GM21717 (cell line): ENCODE results near the gene COL28A1.
"Not testable (repeated sequence)": the region's sequence is repeated elsewhere in the genome, so short reads cannot be mapped to it uniquely, and the experiment has no call there.

Source experiments
- ATAC-seq: cut with Tn5 transposase; IDR thresholded peaks from one replicate; pipeline ENCODE4 v1.9.1; 2021; ENCODE audit warnings: mild to moderate bottlenecking, moderate library complexity; ENCODE audit not compliant: unreplicated experiment

Gene COL28A1

DNA sequence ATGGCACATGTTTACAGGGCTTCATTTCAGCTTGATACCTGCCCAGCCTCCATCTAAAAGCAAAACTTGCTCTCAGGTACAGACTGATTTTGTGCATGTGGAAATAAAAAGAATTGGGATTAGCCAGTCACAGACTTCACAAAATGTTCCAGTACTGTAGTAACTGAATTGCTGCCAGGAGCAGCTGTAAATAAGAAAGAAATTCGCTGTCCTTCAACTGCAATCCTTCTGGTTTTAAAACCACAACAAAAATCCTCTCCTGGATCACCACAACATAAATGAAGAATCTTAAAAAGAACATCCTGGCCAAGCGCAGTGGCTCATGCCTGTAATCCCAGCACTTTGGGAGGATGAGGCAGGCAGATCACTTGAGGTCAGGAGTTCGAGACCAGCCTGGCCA lies 27.1 kb upstream of the COL28A1 start:
- no peak for ATAC-seq

DNA sequence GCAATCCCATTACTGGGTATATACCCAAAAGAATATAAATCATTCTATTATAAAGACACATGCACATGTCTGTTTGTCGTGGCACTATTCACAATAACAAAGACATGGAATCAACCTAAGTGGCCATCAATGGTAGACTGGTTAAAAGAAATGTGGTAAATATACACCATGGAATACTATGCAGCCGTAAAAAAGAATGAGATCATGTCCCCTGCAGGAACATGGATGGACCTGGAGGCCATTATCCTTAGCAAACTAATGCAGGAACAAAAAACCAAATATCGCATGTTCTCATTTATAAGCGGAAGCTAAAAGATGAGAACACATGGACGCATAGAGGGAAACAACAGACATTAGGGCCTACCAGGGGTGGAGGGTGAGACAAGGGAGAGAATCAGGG lies 25.9 kb upstream of the COL28A1 start:
- ATAC-seq: not testable (repeated sequence)

DNA sequence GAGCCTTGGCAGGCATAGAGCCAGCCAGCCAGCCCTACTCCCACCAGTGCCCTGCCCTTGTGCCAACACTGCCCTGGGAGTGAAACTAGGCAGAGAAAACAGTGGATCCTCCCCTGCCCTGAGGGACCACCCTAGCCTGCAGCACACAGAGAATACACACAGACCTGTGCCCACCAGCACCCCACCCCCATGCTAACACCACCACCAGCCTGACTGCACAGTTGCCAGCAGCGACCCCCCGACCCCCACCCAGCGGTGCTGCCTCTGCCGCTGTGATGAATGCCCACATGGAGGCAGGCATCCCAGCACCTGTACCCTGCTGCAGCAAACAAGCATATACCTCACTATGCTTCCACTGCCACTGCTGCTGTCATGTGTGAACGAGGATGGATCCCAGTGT lies 21.6 kb upstream of the COL28A1 start:
- no peak for ATAC-seq

DNA sequence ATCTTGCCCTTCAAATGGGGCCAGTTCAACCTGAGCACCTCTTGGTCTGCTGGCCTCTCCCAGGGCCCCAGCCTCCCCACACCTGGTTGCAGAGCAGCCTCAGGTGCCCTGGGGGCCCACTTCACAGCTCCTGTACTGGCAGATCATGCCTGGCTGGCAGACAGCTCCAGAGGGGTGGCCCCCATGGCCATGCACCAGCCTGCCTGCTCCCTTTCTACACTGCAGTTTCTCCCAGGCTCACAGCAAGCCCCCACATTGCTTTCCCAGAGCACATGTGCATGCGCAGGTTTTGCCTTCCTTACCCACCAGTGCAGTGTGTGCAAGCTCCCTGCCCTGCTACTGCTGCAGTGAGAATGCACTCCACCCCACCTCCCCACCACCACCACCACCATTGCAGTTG lies 21.2 kb upstream of the COL28A1 start:
- ATAC-seq: no peak

DNA sequence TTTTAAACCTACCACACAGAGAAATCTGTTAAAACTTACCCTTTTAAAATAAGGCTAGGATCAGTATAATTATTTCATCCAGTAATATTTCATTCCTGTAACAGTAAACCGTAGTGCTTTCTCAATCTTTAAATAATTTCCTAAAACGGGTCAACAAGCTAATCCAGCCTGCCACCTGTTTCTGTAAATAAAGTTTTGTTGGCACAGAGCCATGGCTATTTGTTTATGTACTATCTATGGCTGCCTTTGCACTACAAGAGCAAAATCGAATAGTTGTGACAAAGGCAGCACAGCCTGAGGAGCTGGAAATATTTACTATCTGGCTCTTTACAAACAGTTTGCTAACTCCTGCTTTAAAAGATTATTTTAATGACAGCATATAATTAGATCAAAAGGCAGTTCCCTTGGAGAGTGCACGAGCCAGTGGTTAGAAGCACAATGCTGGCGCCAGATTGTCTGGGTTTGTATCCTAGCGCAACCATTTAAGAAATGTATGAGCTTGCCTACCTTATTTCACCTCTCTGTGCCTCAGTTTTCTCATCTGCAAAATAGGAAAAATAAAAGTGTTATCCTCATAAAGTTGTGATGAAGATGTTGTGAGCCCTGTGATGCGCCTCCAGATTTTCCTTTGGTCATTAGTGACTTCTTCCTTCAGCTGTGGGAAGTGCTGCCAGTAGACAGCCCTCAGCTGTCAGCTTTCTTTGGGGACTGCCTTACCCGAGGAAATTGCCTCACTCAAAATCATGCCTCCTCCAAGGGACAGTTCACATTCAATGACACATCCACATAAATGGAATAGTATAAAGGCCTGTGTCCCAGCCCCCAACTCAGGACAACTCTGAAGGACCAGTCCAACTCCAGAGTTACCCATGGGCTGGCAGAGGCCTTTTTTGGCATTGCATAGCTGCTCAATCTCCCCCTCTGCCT lies 19.2 kb upstream of the COL28A1 start:
- no peak for ATAC-seq

DNA sequence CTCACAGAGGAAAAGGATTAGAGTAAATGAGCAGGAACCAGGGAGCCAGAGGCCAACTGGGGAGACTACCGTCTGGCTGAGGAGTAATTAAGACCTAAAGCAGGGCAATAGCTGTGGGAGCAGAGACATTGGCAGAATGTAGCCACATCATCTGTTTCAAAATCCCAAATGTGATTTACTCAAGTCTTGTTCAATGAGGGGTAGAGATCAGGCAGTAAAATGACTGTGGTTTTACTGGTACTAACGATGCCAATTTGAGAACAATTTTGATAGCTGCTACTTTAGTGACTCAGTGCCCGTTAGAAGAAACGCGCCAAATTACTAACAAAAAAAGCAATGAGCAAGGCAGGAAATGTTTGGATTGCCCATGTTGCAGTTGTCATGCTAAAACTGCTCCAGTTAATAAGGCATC lies 18.4 kb upstream of the COL28A1 start:
- no peak for ATAC-seq

DNA sequence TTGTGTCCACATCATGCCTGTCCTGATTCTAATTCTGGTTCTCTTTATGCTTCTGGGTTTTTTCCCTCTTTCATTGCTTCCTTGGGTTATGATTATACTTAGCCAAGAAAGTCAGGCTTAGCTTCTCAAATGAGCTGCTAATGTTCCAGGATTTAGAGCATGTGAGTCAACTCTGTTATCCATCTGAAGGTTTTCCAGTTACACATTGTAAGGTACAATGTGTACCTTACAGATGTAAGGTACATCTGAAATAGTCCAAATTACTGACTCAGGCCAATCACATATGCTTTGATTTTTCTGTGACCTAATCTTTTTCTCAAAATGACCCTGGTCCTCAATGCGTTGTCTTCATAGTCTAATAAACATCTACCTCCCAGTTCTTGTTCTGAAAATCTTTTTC lies 17.7 kb upstream of the COL28A1 start:
- no peak for ATAC-seq

DNA sequence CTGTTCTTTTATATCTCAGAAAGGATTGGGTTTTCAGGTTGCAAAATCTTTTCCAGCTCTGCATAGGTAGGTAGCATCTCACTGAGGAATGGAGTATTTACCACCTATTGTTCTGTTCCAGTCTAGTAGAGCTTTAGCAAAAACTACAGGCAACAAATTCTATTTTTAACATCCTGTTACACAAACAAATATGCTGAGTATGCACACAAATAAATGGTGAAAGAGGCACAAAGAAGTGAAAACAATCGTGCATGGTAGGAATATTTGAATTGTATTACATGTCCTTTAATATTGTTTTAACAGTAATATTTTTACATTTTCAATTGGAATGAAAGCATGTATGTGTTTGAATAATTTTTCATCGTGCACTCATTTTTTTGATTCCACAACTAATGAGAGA lies 16.5 kb upstream of the COL28A1 start:
- ATAC-seq: no peak

DNA sequence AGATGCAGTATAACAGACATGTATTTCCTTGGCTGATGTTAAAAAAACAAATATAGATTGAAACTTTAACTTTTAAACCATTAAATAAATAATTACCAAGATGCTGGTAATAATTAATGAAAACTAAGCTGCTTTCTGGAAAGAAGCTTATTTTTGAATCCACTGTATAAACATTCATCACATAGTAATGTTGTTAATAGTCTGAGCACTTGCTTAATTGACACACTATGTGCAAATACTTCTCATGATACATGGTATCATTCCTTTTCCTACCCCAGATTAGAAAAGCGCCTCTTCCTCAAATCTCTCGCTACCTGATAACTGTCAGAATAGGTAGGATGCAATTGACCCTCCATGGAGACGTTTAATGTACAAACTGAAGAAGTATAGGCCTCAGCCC lies 15.0 kb upstream of the COL28A1 start:
- no peak for ATAC-seq

DNA sequence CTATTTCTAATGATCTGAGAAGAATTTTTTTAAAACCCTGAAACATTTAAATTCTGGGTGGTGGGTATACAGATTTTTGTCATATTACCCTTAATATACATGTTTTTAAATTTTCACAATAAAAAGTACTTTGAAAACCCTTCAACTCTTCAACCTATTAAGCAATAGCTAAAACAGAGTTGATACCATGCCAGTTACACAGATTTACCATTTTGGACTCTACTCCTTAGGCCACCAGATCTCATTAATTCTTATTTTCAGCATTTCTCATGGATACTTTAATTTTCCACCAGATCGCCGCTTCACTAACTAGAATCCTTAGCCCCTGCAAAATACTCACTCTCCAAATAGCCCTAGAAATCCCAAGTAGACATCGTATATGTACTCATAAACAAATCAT lies 12.7 kb upstream of the COL28A1 start:
- no peak for ATAC-seq

DNA sequence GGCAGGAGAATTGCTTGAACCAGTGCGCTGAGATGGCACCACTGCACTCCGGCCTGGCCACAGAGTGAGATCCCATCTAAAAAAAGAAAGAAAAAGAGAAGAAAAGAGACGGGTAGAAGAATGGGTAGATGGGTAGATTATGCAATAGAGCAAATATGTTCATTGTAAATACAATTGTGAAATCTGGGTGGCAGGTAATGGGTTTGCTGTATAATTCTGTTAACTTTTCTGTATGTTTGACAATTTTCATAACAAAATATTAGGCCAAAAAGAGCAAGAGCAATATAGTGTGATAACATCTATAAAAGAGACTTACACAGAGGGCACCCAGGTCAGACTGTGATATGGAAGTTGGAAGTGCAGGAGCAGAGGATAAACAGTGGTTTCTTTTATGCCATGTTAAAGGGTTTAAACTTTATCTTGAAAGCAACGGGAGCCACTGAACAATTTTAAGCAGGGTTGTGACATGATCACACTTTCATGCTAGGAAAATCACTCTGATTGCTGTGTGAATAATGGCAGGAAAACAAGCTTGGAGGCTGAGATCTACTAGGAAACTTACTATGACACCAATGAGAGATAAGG lies 6.7 kb upstream of the COL28A1 start:
- no peak for ATAC-seq

DNA sequence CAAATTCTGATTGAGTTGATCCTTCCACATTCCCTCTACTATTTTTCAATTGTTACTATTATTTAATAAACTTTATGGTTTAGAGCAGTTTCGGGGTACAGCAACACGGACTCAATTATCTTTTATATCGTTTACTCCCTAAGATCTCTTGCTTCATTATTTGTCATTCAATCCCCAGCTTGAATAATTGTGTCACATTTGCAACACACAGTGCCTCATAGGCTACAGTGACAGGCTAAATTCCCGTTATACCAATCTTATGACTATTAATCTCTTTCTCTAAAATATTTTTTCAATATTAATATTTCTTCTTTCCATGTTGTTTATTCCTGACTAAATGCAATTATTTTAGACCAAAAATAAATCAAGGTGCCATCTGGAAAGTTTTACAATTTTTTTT lies 4.0 kb upstream of the COL28A1 start:
- no peak for ATAC-seq

DNA sequence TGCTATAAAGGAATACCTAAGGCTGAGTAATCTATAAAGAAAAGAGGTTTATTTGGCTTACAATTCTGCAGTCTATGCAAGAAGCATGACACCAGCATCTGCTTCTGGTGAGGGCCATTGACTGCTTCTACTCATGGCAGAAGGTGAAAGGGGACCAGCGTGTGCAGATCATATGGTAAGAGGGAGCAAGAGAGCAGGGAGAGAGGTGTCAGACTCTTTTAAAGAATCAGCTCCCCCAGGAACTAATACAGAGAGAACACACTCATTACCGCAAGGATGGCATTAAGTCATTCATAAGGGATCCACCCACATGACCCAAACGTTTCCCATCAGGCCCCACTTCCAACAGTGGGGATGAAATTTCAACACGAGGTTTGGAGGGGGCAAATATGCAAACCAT lies 3.5 kb upstream of the COL28A1 start:
- ATAC-seq: no peak

DNA sequence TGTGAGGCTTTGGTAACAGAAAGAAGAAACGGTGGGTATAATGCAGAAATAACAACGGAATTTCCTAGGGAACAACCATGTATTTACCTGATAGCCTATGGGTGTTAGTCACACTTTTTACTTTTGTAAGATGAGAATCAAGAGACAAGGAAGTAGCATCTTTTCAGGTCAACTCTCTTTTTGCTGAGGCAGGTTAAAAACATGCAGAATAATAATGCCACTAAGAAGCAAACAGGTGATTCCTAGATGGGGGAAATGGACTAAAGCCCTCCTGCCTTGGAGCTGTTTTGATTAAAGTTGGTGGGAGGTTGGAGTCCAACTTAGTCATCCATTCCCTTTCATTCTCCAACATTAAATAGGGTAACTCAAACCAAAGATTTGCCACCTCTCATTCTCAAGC lies 2.0 kb upstream of the COL28A1 start:
- ATAC-seq: no peak

DNA sequence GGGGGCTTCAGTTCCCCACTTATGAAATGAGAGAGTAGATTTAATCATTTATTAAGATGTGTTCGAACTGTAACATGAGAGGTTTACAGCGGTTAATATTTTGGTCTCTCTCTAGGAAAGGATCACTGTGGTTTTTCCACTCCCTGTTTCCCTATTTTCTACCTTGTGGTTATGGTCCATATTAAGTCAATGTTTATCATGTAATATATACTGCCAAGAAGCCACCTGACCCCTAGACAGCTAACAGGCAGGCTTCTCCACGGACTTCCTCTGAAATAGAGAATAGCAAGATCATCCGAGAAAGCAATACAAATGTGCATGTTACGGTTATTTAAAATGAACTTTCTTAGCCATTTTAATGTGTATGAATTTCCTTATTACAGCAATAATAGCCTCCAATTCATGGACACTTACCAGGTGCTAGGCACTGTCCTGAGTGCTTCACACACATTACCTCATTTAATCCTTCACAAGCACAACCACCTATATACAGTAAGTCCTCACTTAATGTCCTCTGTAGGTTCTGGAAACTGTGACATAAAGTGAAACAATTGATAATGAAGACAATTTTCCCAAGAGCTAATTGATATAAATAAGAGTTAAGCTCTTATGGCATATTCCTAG lies 835 bp upstream of the COL28A1 start:
- ATAC-seq: no peak

DNA sequence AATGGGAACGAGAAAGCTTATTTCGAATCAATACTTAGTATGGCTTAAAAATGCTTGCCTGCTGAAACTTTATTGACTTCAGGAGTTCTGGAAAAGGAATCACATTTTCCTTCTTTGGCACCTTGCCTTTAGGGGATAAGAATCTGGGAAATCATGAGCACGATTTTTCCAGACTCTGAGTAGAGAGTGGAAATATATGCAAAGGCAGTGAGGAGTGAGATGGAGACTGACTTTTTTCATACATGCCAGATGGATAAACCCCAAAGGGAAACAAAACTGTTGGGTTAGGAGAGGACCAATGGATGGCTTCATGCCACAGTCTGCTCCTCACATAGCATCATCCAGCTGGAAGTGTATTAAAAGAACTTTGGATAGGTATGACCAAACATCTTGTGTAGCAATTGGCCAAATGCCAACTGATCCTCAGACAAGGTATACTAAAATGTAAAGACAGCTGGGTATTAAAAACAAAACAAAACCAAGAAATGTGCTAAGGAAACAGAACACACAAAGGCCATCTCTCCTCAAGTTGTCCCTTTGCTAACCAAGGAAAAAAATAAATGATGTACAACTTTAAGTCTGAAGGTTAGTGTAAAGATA lies 1.7 kb downstream of the COL28A1 start:
- no peak for ATAC-seq

DNA sequence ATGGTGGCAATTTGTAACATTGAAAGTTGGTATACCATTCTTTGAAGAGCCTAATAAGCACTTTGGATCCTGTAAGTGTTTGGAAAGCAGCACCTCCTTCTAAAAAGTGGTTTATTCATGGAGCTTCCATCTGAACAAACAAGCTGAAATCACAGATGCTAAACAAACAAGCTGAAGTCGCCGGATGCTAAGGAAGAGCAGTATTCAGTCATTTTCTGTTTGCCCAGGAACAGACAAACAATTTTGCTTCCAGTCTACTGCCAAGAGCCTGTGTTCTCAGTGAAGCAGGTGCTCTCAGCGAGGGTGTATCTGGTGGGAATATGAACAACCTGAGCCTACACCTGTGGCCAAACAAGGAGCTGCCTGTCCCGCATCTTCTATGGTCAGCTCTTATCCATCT lies 6.3 kb downstream of the COL28A1 start:
- ATAC-seq: no peak

DNA sequence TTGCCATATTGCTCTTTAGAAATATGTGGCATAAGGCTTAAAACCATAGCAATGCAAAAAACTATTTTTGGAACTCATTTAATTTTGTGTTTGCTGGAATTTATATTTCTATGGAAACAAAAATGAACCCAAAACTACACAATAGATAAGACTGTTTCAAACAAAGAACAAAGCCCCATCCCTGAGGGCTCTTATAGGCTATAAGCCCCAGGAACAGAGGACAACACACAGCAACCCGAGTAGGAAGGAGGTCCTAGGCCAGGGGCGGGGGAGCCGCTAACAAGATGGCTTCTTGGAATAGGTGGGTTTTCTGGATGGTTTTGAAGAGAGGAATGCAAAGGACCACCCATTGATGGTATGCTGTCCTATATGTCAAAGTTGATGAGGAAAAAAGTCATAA lies 8.6 kb downstream of the COL28A1 start:
- ATAC-seq: no peak

DNA sequence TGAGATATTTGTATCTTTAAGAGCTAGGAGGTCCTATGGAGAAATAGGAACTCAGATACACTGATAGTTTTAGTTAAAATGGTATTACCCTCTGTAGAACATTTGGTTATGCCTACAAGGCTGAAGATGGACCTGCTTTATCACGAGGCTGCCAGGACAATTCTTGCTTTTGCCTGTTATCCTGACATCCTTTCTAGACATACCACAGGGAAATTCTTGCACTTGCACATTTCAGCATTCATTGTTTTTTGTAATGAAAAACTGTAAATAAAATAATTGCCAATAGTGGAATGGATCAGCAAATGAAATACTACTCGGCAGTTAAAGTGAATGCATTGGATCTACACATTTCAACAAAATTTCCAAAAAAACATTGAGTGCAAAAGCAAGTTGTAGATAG lies 9.7 kb downstream of the COL28A1 start:
- no peak for ATAC-seq

DNA sequence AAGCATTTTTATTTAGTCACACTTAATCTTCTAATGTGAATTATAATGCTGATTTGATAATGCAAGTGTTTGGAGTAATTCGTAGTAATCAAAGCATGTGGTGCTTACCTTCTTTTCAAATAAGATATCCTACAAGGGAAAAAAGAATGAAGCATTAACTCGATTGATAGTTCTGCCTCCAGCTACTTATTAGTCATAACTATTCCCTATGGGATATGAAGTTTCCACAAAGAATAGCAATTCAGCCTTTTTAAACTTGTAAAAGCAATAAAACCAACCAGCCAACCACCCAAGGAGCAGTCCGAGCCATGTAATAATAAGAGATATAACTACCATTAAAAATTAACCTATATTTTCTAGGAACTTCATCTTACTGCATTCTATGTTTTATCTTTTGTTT lies 11.6 kb downstream of the COL28A1 start:
- no peak for ATAC-seq

DNA sequence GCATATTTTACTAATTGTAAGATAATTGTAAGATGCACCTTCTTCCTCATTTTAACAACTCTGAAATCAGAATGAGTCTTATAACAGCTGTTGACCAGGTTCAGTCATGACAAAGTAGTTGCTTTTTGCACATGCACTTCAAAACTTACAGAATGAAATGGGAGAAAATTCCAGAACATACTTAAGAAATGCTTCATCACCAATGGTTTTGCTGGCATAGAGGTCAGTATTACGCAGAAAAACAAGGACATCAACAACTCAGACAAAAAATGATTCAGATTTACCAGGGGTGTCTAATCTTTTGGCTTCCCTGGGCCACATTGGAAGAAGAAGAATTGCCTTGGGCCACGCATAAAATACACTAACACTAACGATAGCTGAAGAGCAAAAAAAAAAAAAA lies 13.3 kb downstream of the COL28A1 start:
- ATAC-seq: no peak

DNA sequence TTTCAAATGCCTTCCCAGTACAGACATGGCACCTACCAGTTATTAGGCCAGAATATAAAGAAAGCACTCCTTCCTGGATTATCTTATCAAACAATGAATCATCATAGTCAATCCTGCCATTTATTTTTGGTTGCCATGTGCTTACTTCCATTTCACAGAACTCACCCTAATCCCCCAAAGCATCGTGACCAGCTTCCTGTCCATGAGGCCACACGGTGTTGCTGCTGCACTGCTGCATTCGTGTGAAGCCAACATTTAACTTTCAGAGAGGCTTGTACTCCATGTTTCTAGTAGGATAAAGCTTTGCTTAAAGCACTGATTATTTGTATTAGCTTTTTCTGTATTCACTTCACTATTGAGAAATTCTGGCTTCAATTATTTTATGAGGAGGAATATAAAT lies 14.4 kb downstream of the COL28A1 start:
- ATAC-seq: no peak
